Measurements from ENCODE around the gene GPC1.

GPC1 gene

GRCh38 chr2:240404174-240404852, 31.1 kb upstream of the GPC1 start:
- TF ChIP-seq, protein P1, sequence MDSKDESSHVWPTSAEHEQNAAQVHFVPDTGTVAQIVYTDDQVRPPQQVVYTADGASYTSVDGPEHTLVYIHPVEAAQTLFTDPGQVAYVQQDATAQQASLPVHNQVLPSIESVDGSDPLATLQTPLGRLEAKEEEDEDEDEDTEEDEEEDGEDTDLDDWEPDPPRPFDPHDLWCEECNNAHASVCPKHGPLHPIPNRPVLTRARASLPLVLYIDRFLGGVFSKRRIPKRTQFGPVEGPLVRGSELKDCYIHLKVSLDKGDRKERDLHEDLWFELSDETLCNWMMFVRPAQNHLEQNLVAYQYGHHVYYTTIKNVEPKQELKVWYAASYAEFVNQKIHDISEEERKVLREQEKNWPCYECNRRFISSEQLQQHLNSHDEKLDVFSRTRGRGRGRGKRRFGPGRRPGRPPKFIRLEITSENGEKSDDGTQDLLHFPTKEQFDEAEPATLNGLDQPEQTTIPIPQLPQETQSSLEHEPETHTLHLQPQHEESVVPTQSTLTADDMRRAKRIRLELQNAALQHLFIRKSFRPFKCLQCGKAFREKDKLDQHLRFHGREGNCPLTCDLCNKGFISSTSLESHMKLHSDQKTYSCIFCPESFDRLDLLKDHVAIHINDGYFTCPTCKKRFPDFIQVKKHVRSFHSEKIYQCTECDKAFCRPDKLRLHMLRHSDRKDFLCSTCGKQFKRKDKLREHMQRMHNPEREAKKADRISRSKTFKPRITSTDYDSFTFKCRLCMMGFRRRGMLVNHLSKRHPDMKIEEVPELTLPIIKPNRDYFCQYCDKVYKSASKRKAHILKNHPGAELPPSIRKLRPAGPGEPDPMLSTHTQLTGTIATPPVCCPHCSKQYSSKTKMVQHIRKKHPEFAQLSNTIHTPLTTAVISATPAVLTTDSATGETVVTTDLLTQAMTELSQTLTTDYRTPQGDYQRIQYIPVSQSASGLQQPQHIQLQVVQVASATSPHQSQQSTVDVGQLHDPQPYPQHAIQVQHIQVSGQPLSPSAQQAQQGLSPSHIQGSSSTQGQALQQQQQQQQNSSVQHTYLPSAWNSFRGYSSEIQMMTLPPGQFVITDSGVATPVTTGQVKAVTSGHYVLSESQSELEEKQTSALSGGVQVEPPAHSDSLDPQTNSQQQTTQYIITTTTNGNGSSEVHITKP (tag by site-specific recombination; IDR thresholded peaks at IDR 0.05) = no peak
- TF ChIP-seq ZNF670 (tag by site-specific recombination; IDR thresholded peaks at IDR 0.05; ENCODE audit: low read depth) (no peak), ZNF548 (tag by site-specific recombination; IDR thresholded peaks at IDR 0.05) (no peak), ZNF423 (tag by site-specific recombination; IDR thresholded peaks at IDR 0.05) (no peak), ZNF214 (tag by site-specific recombination; IDR thresholded peaks at IDR 0.05; ENCODE audit: borderline replicate concordance) (no peak), ZNF175 (tag by site-specific recombination; IDR thresholded peaks at IDR 0.05) (no peak), ZNF600 (tag by site-specific recombination; IDR thresholded peaks at IDR 0.05) (no peak), ZNF114 (tag by site-specific recombination; IDR thresholded peaks at IDR 0.05) (no peak), EGR2 (tag by site-specific recombination; IDR thresholded peaks at IDR 0.05; ENCODE audit: low read depth) (no peak), ZNF791 (tag by site-specific recombination; IDR thresholded peaks at IDR 0.05) (no peak), ZSCAN18 (tag by site-specific recombination; IDR thresholded peaks at IDR 0.05) (no peak), ZNF112 (tag by site-specific recombination; IDR thresholded peaks at IDR 0.05) (no peak), ZNF560 (tag by site-specific recombination; IDR thresholded peaks at IDR 0.05; ENCODE audit: borderline replicate concordance) (no peak), ZNF549 (tag by site-specific recombination; IDR thresholded peaks at IDR 0.05) (no peak), OVOL3 (tag by site-specific recombination; IDR thresholded peaks at IDR 0.05) (no peak), ZNF280D (tag by site-specific recombination; IDR thresholded peaks at IDR 0.05) (no peak), ZNF23 (tag by site-specific recombination; IDR thresholded peaks at IDR 0.05; ENCODE audit: borderline replicate concordance) (no peak), KLF10 (tag by site-specific recombination; IDR thresholded peaks at IDR 0.05) (no peak), ZXDB (tag by site-specific recombination; IDR thresholded peaks at IDR 0.05) (no peak)
- ChIA-PET CTCF (interaction anchor here (0.6 kb wide), 1 partner anchor 23 kb away, joined by 3 read pairs; no protein-coding TSS in a partner anchor), POLR2A (no interaction called here)
- H3K9me3 ChIP-seq (ENCODE audit: control insufficient read depth, insufficient read depth, low read depth, low read length) = no peaks in the 10 kb centered on the region
- H3K4me1 ChIP-seq (ENCODE audit: control insufficient read depth, insufficient read depth, low read length) = no peaks in the 10 kb centered on the region
- no peak overlapping the region for H3K27ac ChIP-seq (ENCODE audit: extremely low read depth, low read depth, low read length)
- no peaks in the 10 kb centered on the region for H3K36me3 ChIP-seq (ENCODE audit: control insufficient read depth in 2 of 2, insufficient read depth in 1 of 2, low read length in 2 of 2)
- no peak overlapping the region for H3K4me3 ChIP-seq (ENCODE audit: low read depth, low read length)

Measured in HEK293 (cell line).